HL-60 (cell line): ENCODE measurements around the gene WSCD1.

Source experiments
- CTCF ChIP-seq: IDR thresholded peaks from one replicate; pipeline ENCODE4 v1.5.1; 2011; ENCODE audit warnings: low read length, control low read depth, inconsistent platforms; ENCODE audit not compliant: insufficient read depth
- POLR2AphosphoS5 ChIP-seq: IDR thresholded peaks from 2 replicates; pipeline ENCODE4 v1.6.1; 2012; ENCODE audit warnings: low read depth
- REST ChIP-seq: IDR thresholded peaks from 2 replicates; pipeline ENCODE4 v1.6.1; 2012; ENCODE audit warnings: low read depth; ENCODE audit not compliant: insufficient replicate concordance

GRCh38 chr17:6027342-6028024, 42.7 kb upstream of the WSCD1 start:
- no peak for TF ChIP-seq POLR2AphosphoS5
- no peak for TF ChIP-seq REST
- TF ChIP-seq CTCF = no peak
